Pancreas (tissue), 10 donors: ENCODE results near the gene NCOA3. TPM values are rescaled to one million over a fixed set of nuclear protein-coding genes. Genes with fewer than 3 reads are reported as not detected.
"Not testable (repeated sequence)": the region's sequence is repeated elsewhere in the genome, so short reads cannot be mapped to it uniquely, and the experiment has no call there.

ENCODE experiments used
- ATAC-seq, 4 donors: fragments of 200-7000 bp; cut with Tn5 transposase; one replicate each; pipeline versions ENCODE4 v1.8.0 to v1.9.1; 2020; ENCODE audit warnings: mild to moderate bottlenecking in 4 of 4, moderate library complexity in 4 of 4
- DNase-seq, 6 donors: peaks; one replicate each; pipeline ENCODE4 v3.0.0-alpha.2; 2020
- FAIRE-seq: peaks from 2 replicates; lab custom pipeline; 2012; peaks lifted over from hg19 to GRCh38; lab: Jason Lieb, UNC
- H3K27ac ChIP-seq, 4 donors: fragments of 200-600 bp; sonication (generic); 1 replicate in 3 of 4; 2 replicates in 1 of 4; pipeline versions ENCODE4 v1.5.0 to v1.8.0; 2020
- H3K27me3 ChIP-seq, 4 donors: fragments of 200-600 bp; one replicate each; pipeline ENCODE4 v1.8.0; 2021
- H3K36me3 ChIP-seq, 3 donors: fragments of 200-600 bp; sonication (generic) in 1 of 3; one replicate each; pipeline versions ENCODE4 v1.5.0 to v1.8.0; 2020 to 2021
- H3K4me1 ChIP-seq, 3 donors: fragments of 200-600 bp; one replicate each; pipeline ENCODE4 v1.8.0; 2021
- H3K4me3 ChIP-seq, 4 donors: fragments of 200-600 bp; sonication (generic) in 2 of 4; one replicate each; pipeline versions ENCODE4 v1.5.0 to v1.8.0; 2020 to 2021
- H3K9me3 ChIP-seq, 4 donors: fragments of 200-600 bp; one replicate each; pipeline ENCODE4 v1.8.0; 2021
- WGBS, 2 donors: extraction: QIAGEN DNeasy Blood & Tissue Kit; methylation state at CpG; one replicate each; pipeline ENCODE4 v1.1.7; 2013; 5-methylcytosine and 5-hydroxymethylcytosine counted together
- intact Hi-C, 3 donors: fragments of 100-400 bp; cut with DNase I; formaldehyde crosslinking; loops; one replicate each; pipeline versions ENCODE4 v1.11.1 to v1.14.2; 2022
- polyA plus RNA-seq, 2 donors: library from polyadenylated mRNA; stranded (reverse); fragments of 200-250 nt; gene quantifications; one replicate each; pipeline ENCODE4 v1.2.3, GENCODE V29; 2013
- total RNA-seq, 6 donors: library from RNA; stranded (reverse); fragmentation: NEBNext Ultra II Directional in 4 of 6; extraction: Animal tissue kit (Norgen Biotek cat#: 25700) in 4 of 6; gene quantifications; one replicate each; pipeline versions ENCODE4 v1.2.1 to v1.2.4, GENCODE V29; 2021 to 2023
- TF ChIP-seq, protein P1 (sequence below), 4 donors: fragments of 200-600 bp; sonication (generic) in 3 of 4; IDR thresholded peaks; one replicate each; pipeline versions ENCODE4 v1.5.0 to v1.8.0; 2021; ENCODE audit warnings: antibody characterized with exemption in 4 of 4
- donor health status: healthy with polysubstance abuse.
- donor health status: DM: no; HTN: no; CAD: no; lungs with moderate emphysema.
- donor health status: DM: no; HTN: no; CAD: no.
- donor health status: control.
- donor health status: control.
- donor health status: Bipolar disorder and iron deficiency.
- donor health status: DM: yes; HTN: yes; CAD: no.
- donor health status: DM: no; HTN: no; CAD: no.
- donor health status: DM: no; HTN: no; CAD: no.
- donor health status: DM: yes; HTN: yes; CAD: no.

Gene NCOA3
- total and polyA plus RNA-seq, 8 donors: 3.6 to 17.4 (median 10.5) TPM

DNA sequence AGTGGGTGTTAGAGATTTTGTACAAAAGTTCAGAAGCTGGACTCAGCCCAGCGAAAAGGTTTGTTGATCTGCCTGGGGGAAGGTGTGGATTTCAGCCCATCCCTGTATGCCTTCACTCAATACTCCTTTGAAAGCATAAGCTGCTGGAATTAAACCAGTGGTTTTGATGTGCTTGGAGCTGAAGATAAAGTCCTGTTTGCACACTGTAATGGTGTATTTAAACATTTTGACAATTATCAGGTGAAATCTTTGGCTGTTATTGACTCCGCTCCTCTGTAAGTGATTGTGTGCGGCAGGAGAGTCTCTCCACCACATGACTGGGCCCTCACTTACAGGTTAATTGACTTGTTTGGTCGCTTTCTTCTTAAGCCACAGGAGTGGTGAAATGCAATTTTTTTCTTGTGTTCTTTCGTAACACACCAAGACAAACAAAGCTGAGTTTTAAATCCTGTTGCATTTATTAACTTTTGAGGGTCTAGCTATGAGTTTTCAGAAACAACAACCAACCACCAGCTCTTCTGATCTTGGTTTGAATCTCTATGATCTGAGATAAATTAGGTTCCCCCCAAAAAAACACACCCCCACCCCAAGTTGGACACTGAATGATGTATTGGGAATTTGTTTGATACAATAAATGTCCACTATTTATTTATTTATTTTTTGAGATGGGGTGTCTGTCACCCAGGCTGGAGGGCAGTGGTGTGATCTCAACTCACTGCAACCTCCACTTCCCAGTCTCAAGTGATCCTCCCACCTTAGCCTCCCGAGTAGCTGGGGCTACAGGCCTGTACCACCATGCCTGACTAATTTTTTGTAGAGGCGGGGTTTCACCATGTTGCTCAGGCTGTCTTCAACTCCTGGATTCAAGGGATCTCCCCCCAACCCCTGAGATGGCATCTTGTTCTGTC lies 46.3 kb upstream of the NCOA3 start:
- no peak for FAIRE-seq

DNA sequence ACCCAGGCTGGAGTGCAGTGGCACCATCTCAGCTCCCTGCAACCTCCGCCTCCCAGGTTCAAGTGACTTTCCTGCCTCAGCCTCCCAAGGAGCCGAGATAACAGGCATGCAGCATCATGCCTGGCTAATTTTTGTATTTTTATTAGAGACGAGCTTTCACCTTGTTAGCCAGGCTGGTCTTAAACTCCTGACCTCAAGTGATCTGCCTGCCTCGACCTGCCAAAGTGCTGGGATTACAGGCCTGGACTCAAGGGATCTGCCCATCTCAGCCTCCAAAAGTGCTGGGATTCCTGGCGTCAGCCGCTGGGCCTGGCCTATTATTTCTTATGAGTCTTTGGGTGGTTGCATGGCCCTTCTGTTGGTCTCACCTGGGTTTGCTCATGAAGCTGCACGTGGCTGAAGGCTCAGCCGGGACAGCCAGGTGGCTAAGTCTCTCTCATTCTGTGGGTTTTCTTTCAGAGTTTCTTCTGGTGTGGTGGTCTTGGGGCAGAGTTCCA lies 45.6 kb upstream of the NCOA3 start:
- Histone ChIP-seq H3K4me3 (no peak overlapping the region), H3K27ac (no peak overlapping the region), H3K36me3 (no peaks in the 10 kb centered on the region), H3K9me3 (no peaks in the 10 kb centered on the region), H3K4me1 (no peaks in the 10 kb centered on the region), H3K27me3 (no peaks in the 10 kb centered on the region)
- DNase-seq: no peak
- TF ChIP-seq, protein P1, sequence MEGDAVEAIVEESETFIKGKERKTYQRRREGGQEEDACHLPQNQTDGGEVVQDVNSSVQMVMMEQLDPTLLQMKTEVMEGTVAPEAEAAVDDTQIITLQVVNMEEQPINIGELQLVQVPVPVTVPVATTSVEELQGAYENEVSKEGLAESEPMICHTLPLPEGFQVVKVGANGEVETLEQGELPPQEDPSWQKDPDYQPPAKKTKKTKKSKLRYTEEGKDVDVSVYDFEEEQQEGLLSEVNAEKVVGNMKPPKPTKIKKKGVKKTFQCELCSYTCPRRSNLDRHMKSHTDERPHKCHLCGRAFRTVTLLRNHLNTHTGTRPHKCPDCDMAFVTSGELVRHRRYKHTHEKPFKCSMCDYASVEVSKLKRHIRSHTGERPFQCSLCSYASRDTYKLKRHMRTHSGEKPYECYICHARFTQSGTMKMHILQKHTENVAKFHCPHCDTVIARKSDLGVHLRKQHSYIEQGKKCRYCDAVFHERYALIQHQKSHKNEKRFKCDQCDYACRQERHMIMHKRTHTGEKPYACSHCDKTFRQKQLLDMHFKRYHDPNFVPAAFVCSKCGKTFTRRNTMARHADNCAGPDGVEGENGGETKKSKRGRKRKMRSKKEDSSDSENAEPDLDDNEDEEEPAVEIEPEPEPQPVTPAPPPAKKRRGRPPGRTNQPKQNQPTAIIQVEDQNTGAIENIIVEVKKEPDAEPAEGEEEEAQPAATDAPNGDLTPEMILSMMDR (IDR thresholded peaks at IDR 0.05): no peak
- 93 to 95% methylated on average over 8 of the region's 8 CpGs for WGBS, 2 donors
- intact Hi-C loops: no loop called here
- FAIRE-seq: no peak
- no peak for ATAC-seq

More for the DNA sequence above, 46.3 kb upstream of the NCOA3 start:
- Histone ChIP-seq H3K27me3 (no peaks in the 10 kb centered on the region), H3K4me3 (no peak overlapping the region), H3K9me3 (no peaks in the 10 kb centered on the region), H3K36me3 (no peaks in the 10 kb centered on the region), H3K4me1 (no peaks in the 10 kb centered on the region), H3K27ac (peak overlapping the region in 1 of 4 donors; percentile 24)
- DNase-seq: no peak
- intact Hi-C loops: no loop called here
- peak in 3 of 4 donors; percentile 40 to 51 (median 43) for ATAC-seq
- TF ChIP-seq, protein P1 (IDR thresholded peaks at IDR 0.05): no peak
- 63 to 67% methylated on average over 7 of the region's 7 CpGs for WGBS, 2 donors

DNA sequence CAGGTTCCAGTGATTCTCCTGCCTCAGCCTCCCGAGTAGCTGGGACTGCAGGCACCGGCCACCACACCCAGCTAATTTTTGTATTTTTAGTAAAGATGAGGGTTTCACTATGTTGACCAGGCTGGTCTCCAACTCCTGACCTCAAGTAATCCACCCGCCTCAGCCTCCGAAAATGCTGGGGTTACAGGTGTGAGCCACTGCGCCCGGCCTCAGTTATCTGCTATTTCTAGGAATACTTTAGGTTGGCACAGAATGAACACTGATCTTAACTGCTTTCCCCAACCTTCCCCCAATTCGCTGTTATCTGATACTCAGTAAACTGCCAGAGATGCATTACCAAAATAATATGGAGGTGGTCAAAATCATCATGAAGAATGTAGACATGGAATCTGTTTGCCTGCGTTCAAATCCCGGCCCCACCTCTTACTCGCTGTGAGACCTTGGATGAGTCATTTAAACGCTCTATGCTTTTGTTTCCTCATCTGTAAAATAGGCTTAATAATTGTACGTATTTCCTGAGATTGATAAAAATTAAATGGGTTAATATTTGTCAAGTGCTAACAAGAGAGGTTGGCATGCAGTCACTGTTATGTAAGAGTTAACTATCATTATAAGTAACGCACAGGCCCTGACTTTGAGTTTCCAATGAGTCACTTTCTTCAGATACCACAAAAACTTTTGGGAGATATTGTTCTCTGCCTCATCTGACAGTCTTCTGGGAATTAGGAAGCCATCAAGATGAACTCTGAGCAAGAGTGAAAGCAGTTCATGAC lies 44.5 kb upstream of the NCOA3 start:
- WGBS, 2 donors: 84 to 87% methylated on average over 13 of the region's 13 CpGs
- TF ChIP-seq, protein P1 (IDR thresholded peaks at IDR 0.05): no peak
- intact Hi-C loops: no loop called here

DNA sequence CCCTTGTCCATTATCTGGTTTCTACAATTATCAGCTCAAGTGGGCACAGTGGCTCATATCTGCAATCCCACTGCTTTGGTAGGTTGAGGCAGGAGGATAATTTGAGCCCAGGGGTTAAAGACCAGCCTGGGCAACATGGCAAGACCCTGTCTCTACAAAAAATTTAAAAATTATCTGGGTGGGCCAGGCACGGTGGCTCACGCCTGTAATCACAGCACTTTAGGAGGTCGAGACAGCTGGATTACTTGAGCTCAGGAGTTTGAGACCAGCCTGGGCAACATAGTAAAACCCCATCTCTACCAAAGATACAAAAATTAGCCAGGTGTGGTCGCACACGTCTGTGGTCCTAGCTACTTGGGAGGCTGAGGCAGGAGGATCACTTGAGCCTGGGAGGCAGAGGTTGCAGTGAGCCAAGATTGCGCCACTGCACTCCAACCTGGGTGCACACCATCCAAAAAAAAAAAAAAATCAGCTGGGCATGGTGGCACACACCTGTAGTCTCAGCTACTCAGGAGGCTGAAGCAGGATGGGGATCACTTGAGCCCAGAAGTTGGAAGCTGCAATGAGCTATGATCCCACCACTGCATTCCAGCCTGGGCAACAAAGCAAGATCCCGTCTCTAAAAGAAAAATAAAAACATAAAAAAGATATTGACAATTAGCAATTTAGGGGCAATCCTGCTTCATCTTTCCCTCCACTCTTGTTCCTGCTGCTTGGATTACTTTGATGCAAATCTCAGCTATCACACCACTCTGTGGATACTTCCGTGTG lies 43.2 kb upstream of the NCOA3 start:
- H3K4me3 ChIP-seq, H3K27ac ChIP-seq, FAIRE-seq, H3K9me3 ChIP-seq, DNase-seq, H3K36me3 ChIP-seq, intact Hi-C loops, H3K27me3 ChIP-seq, H3K4me1 ChIP-seq, ATAC-seq: not testable (repeated sequence)
- WGBS, 2 donors: 84 to 90% methylated on average over 8 of the region's 8 CpGs

More for the DNA sequence above, 44.5 kb upstream of the NCOA3 start:
- DNase-seq (no peak), ATAC-seq (no peak), FAIRE-seq (no peak)
- no peaks in the 10 kb centered on the region for H3K36me3 ChIP-seq
- no peaks in the 10 kb centered on the region for H3K9me3 ChIP-seq
- no peaks in the 10 kb centered on the region for H3K4me1 ChIP-seq
- H3K27me3 ChIP-seq: no peaks in the 10 kb centered on the region
- no peak overlapping the region for H3K4me3 ChIP-seq
- H3K27ac ChIP-seq: no peak overlapping the region
